PFSK-1 (cell line): Measurements from ENCODE around the gene RBL2.

ENCODE experiments used
- POLR2AphosphoS5 ChIP-seq: IDR thresholded peaks from 2 replicates; pipeline ENCODE4 v1.6.1; 2012; ENCODE audit warnings: low read depth, mild to moderate bottlenecking, control low read depth, low read length, moderate library complexity
- SIN3A ChIP-seq: IDR thresholded peaks from 2 replicates; pipeline ENCODE4 v1.6.1; 2012; ENCODE audit warnings: mild to moderate bottlenecking, low read length, moderate library complexity, borderline replicate concordance; ENCODE audit not compliant: insufficient read depth
- TAF1 ChIP-seq: IDR thresholded peaks from 2 replicates; pipeline ENCODE4 v1.6.1; 2012; ENCODE audit warnings: low read length, control low read depth, borderline replicate concordance; ENCODE audit not compliant: insufficient read depth
- TF ChIP-seq, protein P1 (sequence below), 2 experiments: IDR thresholded peaks; 2 replicates each; pipeline versions ENCODE4 v1.6.1 to v1.8.0; 2011 to 2012; ENCODE audit warnings: low read depth in 2 of 2, low read length in 2 of 2, control low read depth in 1 of 2, inconsistent platforms in 1 of 2, mild to moderate bottlenecking in 1 of 2, moderate library complexity in 1 of 2; ENCODE audit not compliant: insufficient read depth in 1 of 2

DNA sequence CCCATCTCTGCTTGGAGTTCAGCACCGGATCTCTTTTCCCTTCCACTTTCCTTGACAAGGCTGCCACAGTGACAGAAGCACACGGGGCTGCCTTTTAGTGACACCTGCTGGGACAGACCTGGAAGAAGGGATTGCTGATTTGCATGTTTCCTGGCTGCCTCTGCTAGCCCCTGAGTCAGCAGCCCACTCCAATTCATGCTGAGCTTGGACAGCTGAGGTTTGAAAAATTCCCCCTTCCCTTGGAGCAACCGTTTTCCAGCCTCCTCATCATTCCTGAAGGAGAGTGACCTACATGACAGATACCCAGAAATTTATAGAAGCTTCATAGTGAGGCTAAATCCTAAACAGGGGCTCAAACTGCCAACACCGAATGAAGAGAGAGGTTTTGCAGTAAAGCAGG lies 18.8 kb upstream of the RBL2 start:
- TF ChIP-seq SIN3A (no peak), POLR2AphosphoS5 (no peak), TAF1 (no peak)
- TF ChIP-seq, protein P1, sequence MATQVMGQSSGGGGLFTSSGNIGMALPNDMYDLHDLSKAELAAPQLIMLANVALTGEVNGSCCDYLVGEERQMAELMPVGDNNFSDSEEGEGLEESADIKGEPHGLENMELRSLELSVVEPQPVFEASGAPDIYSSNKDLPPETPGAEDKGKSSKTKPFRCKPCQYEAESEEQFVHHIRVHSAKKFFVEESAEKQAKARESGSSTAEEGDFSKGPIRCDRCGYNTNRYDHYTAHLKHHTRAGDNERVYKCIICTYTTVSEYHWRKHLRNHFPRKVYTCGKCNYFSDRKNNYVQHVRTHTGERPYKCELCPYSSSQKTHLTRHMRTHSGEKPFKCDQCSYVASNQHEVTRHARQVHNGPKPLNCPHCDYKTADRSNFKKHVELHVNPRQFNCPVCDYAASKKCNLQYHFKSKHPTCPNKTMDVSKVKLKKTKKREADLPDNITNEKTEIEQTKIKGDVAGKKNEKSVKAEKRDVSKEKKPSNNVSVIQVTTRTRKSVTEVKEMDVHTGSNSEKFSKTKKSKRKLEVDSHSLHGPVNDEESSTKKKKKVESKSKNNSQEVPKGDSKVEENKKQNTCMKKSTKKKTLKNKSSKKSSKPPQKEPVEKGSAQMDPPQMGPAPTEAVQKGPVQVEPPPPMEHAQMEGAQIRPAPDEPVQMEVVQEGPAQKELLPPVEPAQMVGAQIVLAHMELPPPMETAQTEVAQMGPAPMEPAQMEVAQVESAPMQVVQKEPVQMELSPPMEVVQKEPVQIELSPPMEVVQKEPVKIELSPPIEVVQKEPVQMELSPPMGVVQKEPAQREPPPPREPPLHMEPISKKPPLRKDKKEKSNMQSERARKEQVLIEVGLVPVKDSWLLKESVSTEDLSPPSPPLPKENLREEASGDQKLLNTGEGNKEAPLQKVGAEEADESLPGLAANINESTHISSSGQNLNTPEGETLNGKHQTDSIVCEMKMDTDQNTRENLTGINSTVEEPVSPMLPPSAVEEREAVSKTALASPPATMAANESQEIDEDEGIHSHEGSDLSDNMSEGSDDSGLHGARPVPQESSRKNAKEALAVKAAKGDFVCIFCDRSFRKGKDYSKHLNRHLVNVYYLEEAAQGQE (IDR thresholded peaks at IDR 0.05; ENCODE audit: insufficient read depth in 1 of 2, low read depth in 2 of 2, low read length in 2 of 2) = no peak
